ENCODE results near the gene STAMBPL1. TPM values are rescaled to one million over a fixed set of nuclear protein-coding genes. Genes with fewer than 3 reads are reported as not detected.

Gene STAMBPL1
- total RNA-seq: 7.9 and 11.9 TPM in 2 replicates

GRCh38 chr10:88879534-88880281 is at the start of gene STAMBPL1:
STAMBPL1 (plus strand) TSS chr10:88880245; CDS start chr10:88901709, 21,464 bp downstream.

GRCh38 chr10:88851706-88852105 is 28.3 kb upstream of the STAMBPL1 start, which contains the start of gene ANKRD22:
ANKRD22 (minus strand) TSS chr10:88851844; CDS start chr10:88851607, 237 bp downstream.

GRCh38 chr10:88952647-88953111 is 72.6 kb downstream of the STAMBPL1 start, which contains the start of gene ACTA2:
ACTA2 (minus strand) TSS chr10:88952773; CDS start chr10:88948930, 3,843 bp downstream.

Other genes starting within 250 kb of the STAMBPL1 start
- gene LIPF, start 215.8 kb upstream of the STAMBPL1 start, total RNA-seq: not detected in 2 replicates
- gene LIPK, start 174.0 kb upstream of the STAMBPL1 start, total RNA-seq: not detected in 2 replicates
- not detected in 2 replicates for gene LIPN, start 120.2 kb upstream of the STAMBPL1 start, total RNA-seq
- gene LIPM, start 77.5 kb upstream of the STAMBPL1 start, total RNA-seq: not detected in 2 replicates
- gene ANKRD22, start 28.4 kb upstream of the STAMBPL1 start, total RNA-seq: not detected in 2 replicates
- gene ACTA2, start 72.5 kb downstream of the STAMBPL1 start, total RNA-seq: 40.1 and 45.6 TPM in 2 replicates
- 33.8 and 51.1 TPM in 2 replicates for gene FAS, start 110.6 kb downstream of the STAMBPL1 start, total RNA-seq